HEK293T (cell line): ENCODE measurements around the gene IFT80.

Experiments
- ARNT ChIP-seq: fragments of 450-650 bp; IDR thresholded peaks from 2 replicates; pipeline ENCODE4 v1.6.1; 2017; ENCODE audit warnings: mild to moderate bottlenecking
- CTBP1 ChIP-seq: fragments of 450-650 bp; IDR thresholded peaks from 2 replicates; pipeline ENCODE4 v1.6.1; 2016; ENCODE audit warnings: borderline replicate concordance
- ELF4 ChIP-seq: fragments of 450-650 bp; IDR thresholded peaks from 2 replicates; pipeline ENCODE4 v1.6.1; 2017; ENCODE audit warnings: antibody characterized with exemption
- FOXM1 ChIP-seq: fragments of 450-650 bp; IDR thresholded peaks from 2 replicates; pipeline ENCODE4 v1.6.1; 2017; ENCODE audit warnings: mild to moderate bottlenecking, borderline replicate concordance
- L3MBTL2 ChIP-seq: fragments of 450-650 bp; conservative IDR thresholded peaks from 2 replicates; pipeline ENCODE4 v1.6.1; 2016; ENCODE audit warnings: mild to moderate bottlenecking
- LEF1 ChIP-seq: fragments of 450-650 bp; IDR thresholded peaks from 2 replicates; pipeline ENCODE4 v1.6.1; 2017; ENCODE audit warnings: mild to moderate bottlenecking, borderline replicate concordance
- NFRKB ChIP-seq: fragments of 450-650 bp; IDR thresholded peaks from 2 replicates; pipeline ENCODE4 v1.6.1; 2016; ENCODE audit warnings: mild to moderate bottlenecking, moderate library complexity
- SP1 ChIP-seq: fragments of 450-650 bp; IDR thresholded peaks from 2 replicates; pipeline ENCODE4 v1.6.1; 2017
- TF ChIP-seq, protein P1 (sequence below): fragments of 450-650 bp; IDR thresholded peaks from 2 replicates; pipeline ENCODE4 v1.6.1; 2016

DNA sequence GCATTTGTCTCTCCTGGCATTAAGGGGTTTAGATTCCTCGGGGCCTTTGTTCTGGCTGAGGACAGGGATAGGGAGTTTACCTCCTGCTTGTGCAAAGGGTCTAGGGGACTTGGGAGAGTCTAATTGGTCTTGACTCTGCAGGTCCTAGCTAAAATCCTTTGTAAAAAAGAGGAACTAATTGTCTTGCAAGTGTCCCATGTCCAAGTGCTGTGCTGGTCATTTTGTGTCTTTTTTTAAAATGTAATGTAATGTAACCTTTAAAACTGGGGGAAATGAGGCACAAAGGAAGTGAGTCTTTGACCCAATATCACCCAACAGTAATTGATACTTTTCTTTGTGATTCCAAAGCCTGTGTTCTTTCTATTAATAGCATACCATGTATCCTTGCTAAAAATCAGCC is 188.7 kb downstream of the IFT80 start:
- TF ChIP-seq ELF4, result no peak
- no peak for TF ChIP-seq NFRKB
- no peak for TF ChIP-seq SP1
- TF ChIP-seq ARNT, result no peak
- no peak for TF ChIP-seq FOXM1
- no peak for TF ChIP-seq CTBP1
- no peak for TF ChIP-seq L3MBTL2
- TF ChIP-seq, protein P1, sequence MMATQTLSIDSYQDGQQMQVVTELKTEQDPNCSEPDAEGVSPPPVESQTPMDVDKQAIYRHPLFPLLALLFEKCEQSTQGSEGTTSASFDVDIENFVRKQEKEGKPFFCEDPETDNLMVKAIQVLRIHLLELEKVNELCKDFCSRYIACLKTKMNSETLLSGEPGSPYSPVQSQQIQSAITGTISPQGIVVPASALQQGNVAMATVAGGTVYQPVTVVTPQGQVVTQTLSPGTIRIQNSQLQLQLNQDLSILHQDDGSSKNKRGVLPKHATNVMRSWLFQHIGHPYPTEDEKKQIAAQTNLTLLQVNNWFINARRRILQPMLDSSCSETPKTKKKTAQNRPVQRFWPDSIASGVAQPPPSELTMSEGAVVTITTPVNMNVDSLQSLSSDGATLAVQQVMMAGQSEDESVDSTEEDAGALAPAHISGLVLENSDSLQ, result no peak
- TF ChIP-seq LEF1, result no peak
